HEK293T (cell line): Measurements from ENCODE around the gene SLC8A1.

Experiments
- ARNT ChIP-seq: fragments of 450-650 bp; IDR thresholded peaks from 2 replicates; pipeline ENCODE4 v1.6.1; 2017; ENCODE audit warnings: mild to moderate bottlenecking
- BHLHE40 ChIP-seq: fragments of 450-650 bp; IDR thresholded peaks from 2 replicates; pipeline ENCODE4 v1.6.1; 2016; ENCODE audit warnings: mild to moderate bottlenecking, moderate library complexity, borderline replicate concordance
- ELF4 ChIP-seq: fragments of 450-650 bp; IDR thresholded peaks from 2 replicates; pipeline ENCODE4 v1.6.1; 2017; ENCODE audit warnings: antibody characterized with exemption
- FOXK2 ChIP-seq: fragments of 450-650 bp; IDR thresholded peaks from 2 replicates; pipeline ENCODE4 v1.6.1; 2016; ENCODE audit warnings: mild to moderate bottlenecking
- HDGF ChIP-seq: fragments of 450-650 bp; IDR thresholded peaks from 2 replicates; pipeline ENCODE4 v1.6.1; 2017; ENCODE audit warnings: antibody characterized with exemption, borderline replicate concordance
- SP1 ChIP-seq: fragments of 450-650 bp; IDR thresholded peaks from 2 replicates; pipeline ENCODE4 v1.6.1; 2017
- TARDBP ChIP-seq: fragments of 450-650 bp; IDR thresholded peaks from 2 replicates; pipeline ENCODE4 v1.6.1; 2016
- ZNF384 ChIP-seq: fragments of 450-650 bp; IDR thresholded peaks from 2 replicates; pipeline ENCODE4 v1.6.1; 2016

DNA sequence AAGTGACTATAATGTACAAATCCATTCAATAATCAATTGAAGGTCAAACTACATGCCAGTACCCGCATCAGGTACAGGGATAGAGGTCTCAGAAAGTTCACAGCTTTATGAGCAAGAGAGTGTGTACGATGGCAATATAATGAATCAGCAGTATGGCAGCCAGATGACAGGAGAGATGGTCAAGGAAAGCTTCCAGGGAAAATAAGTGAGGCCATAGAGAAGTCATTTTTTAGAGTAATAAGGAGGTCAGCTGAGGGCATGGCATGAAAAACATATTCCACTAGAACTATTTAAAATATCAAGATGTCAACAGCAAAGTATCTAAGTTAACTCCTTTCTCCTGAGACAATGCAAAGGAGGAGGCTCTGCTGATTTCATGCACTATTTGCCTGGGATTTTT, 108.0 kb downstream of the SLC8A1 start:
- TF ChIP-seq HDGF (no peak), ELF4 (no peak), TARDBP (no peak), FOXK2 (no peak), ARNT (no peak), BHLHE40 (no peak), SP1 (no peak), ZNF384 (no peak)
